HG03066 (cell line): ENCODE measurements around the gene RMI2.

Source experiments
- ATAC-seq: cut with Tn5 transposase; IDR thresholded peaks from one replicate; pipeline ENCODE4 v1.9.1; 2021; ENCODE audit warnings: low read depth; ENCODE audit not compliant: unreplicated experiment

Gene RMI2

GRCh38 chr16:11309895-11310633 is 35.2 kb upstream of the RMI2 start:
- no peak for ATAC-seq

GRCh38 chr16:11310634-11310977 is 34.7 kb upstream of the RMI2 start:
- ATAC-seq = no peak

GRCh38 chr16:11310997-11311561 is 34.2 kb upstream of the RMI2 start:
- no peak for ATAC-seq

- ATAC-seq = no peak
Measured at GRCh38 chr16:11312718-11313492, 32.4 kb upstream of the RMI2 start.

GRCh38 chr16:11313493-11314308 is 31.6 kb upstream of the RMI2 start:
- no peak for ATAC-seq

- ATAC-seq = no peak
Measured at GRCh38 chr16:11314309-11314894, 30.9 kb upstream of the RMI2 start.

GRCh38 chr16:11315510-11315909 is 29.7 kb upstream of the RMI2 start:
- ATAC-seq = no peak

GRCh38 chr16:11316331-11317015 is 28.8 kb upstream of the RMI2 start:
- ATAC-seq = no peak

GRCh38 chr16:11318817-11319216 is 26.4 kb upstream of the RMI2 start:
- ATAC-seq = no peak

GRCh38 chr16:11319529-11320146 is 25.6 kb upstream of the RMI2 start:
- ATAC-seq = no peak

GRCh38 chr16:11320170-11320569 is 25.1 kb upstream of the RMI2 start:
- no peak for ATAC-seq

GRCh38 chr16:11321662-11322061 is 23.6 kb upstream of the RMI2 start:
- no peak for ATAC-seq

- ATAC-seq = no peak
Measured at GRCh38 chr16:11322823-11323222, 22.4 kb upstream of the RMI2 start.

- no peak for ATAC-seq
Measured at GRCh38 chr16:11323551-11324336, 21.5 kb upstream of the RMI2 start.

GRCh38 chr16:11325404-11326083 is 19.7 kb upstream of the RMI2 start:
- ATAC-seq = no peak

GRCh38 chr16:11326084-11326736 is 19.0 kb upstream of the RMI2 start:
- ATAC-seq = no peak

- no peak for ATAC-seq
Measured at GRCh38 chr16:11326737-11327276, 18.5 kb upstream of the RMI2 start.
